AG10803 (cell line): ENCODE results near the gene PDGFRB.

ENCODE experiments used
- DNase-seq: peaks from one replicate; pipeline ENCODE4 v3.0.0; 2010; ENCODE audit warnings: low read depth
- H3K4me3 ChIP-seq: 2 replicates; pipeline ENCODE4 v1.5.1; 2011; ENCODE audit warnings: mild to moderate bottlenecking, low read length, control low read depth
- TF ChIP-seq, protein P1 (sequence below): conservative IDR thresholded peaks from 2 replicates; pipeline ENCODE4 v1.5.1; 2011; ENCODE audit warnings: mild to moderate bottlenecking, low read length, control low read depth, inconsistent platforms

The PDGFRB gene

DNA sequence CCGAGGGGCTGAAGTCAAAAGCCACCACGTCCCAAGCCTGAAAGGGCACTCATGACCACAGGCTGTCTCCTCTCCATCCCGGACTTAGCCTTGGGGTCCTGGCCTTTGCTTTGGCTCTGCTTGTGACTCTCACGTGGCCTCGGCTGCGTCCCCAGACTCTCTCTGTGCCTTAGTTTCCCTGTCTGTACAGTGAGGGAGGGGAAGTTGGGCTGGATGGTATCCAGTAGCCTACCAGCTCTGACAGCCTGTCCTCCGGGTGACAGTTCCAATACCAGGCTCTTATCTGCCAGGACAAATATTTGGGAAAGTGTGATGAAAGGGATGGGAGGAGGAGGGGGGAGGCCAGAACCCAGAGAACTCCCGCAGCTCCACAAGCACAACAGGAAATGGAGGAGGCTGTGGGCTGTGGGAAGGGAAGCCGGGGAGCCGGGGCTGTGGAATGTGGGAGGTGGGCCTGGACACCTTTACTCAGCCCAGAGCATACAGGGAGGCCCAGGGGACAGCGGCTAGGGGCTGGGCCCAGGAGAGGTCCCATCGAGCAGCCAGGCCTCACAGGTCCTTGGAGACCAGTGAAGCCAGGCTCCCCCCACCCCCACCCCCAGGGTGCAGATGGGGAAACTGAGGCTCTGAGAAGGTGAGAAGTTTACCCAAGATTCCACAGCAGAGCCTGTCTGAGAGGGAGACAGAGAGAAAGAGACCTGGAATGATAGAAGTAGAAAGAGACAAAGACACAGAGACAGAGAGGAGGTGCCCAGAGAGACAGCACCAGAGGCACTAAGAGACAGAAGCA, 18.3 kb downstream of the PDGFRB start:
- no peak for DNase-seq
- no peak overlapping the region for H3K4me3 ChIP-seq
- TF ChIP-seq, protein P1, sequence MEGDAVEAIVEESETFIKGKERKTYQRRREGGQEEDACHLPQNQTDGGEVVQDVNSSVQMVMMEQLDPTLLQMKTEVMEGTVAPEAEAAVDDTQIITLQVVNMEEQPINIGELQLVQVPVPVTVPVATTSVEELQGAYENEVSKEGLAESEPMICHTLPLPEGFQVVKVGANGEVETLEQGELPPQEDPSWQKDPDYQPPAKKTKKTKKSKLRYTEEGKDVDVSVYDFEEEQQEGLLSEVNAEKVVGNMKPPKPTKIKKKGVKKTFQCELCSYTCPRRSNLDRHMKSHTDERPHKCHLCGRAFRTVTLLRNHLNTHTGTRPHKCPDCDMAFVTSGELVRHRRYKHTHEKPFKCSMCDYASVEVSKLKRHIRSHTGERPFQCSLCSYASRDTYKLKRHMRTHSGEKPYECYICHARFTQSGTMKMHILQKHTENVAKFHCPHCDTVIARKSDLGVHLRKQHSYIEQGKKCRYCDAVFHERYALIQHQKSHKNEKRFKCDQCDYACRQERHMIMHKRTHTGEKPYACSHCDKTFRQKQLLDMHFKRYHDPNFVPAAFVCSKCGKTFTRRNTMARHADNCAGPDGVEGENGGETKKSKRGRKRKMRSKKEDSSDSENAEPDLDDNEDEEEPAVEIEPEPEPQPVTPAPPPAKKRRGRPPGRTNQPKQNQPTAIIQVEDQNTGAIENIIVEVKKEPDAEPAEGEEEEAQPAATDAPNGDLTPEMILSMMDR, result no peak

DNA sequence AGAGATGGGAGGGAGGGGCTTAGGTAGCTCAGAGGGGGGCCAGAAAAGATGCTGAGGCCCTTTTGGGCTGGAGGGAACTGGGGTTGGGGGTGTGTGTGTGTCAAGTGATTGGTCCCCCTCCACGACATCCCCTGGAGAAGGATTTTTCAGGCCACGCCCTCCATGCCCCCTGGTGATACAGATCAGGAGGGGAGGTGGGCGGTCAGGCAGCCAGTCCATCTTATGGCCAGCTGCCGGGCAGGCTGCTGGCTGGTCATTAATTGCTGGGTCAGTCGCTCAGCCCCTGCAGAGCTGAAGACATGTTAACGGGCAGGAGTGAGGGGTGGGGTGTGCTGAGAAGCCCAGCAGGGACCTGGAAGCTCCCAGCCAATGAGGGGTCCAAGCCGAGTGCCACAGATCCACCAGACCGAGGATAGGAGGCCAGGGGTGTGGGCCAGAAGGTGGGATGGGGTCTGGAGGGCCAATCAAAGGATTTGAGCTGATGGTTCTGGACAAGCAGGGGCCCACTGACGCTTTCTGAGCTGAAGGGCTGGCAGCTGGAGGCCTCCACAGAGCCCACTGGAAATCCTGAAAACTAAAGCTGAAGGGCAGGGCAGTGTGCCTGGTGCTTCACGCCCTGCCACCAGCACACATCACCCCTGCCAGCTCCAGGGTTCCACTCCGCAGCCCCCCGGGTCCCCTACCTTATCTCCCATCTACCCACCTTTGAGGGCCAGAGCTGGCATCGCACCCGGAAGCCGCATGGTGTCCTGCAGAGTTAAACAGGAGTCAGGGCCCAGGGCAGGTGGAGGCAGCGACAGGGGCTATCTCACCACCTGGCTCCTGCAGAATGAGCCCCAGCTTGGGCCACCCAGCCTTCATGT, 19.1 kb downstream of the PDGFRB start:
- TF ChIP-seq, protein P1, result no peak
- DNase-seq, result no peak

DNA sequence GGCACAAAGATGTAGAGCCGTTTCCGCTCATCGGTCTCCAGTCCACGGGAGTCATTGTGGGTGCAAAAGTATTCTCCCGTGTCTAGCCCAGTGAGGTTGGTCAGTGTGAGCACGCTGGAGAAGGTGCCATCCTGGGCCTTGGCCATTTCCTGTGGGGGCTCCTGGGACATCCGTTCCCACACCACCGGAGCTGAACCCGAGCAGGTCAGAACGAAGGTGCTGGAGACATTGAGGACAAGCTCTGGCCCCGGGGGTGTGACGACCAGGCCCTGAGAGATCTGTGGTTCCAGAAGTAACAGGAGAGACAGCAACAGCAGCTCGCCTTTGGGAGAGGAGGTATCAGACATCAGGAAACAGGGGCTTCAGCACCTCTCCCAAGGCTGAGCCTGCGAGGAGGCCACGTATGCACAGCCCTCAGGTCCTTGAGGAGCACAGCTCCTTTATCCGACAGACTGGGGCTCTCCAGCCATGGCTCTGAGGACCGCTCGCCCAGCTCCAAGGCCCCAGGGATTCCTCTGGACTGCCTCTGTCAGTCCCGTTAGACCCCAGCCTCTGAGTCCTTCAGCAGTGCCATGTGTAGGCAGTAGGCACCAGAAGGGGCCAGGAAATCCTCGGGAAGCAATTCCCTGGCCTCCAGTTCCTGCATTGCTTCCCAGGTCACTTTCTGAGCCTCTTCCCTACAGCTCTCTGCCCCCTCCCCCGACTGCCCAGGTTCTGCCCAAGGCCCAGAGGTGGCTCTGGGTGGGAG, 19.9 kb downstream of the PDGFRB start:
- H3K4me3 ChIP-seq, result no peak overlapping the region
- no peak for DNase-seq
- TF ChIP-seq, protein P1, result no peak

More for the DNA sequence above, 19.1 kb downstream of the PDGFRB start:
- no peak overlapping the region for H3K4me3 ChIP-seq

DNA sequence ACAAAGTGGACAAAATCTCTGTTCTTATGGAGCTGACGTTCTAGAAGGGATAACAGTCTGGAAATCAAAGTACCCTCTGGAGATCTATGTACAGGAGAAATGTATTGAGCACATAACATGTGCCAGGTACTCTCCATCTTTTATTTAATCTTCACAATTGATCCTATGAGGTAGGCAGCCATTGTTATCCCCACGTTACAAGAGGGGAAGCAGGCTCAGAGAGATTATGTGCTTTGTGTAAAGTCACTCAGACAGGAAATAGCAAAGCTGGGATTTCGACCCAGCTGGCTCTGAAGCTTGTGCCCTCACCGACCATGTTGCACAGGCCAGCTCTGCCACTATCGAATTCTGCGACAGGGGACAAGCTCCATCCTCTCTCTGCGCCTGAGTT, 21.5 kb downstream of the PDGFRB start:
- no peak overlapping the region for H3K4me3 ChIP-seq
- no peak for DNase-seq
- TF ChIP-seq, protein P1, result no peak

DNA sequence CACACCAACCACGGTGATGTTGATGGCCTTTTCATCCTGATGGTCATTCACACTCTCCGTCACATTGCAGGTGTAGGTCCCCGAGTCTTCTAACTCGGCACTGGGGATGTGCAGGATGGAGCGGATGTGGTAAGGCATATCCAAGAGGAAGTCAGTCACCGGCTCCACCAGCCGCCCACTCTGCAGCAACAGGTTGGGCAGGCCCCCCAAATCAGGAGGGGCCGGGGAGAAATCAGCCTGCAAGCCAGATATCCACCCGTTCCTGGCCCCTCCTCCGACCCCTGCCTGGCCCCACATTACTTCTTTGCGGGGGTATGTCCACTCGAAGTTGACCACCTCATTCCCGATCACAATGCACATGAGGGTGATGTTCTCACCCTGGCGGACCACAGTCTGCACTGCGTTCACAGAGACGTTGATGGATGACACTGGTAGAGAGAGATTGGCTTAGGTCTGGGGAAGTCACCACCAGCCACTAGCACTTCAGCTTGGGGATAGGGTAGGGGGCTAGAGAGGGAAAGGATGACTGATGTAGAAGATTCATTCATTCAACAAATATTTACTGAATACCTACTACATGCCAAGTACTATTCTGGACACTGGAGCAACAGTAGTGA, 22.0 kb downstream of the PDGFRB start:
- TF ChIP-seq, protein P1, result no peak
- DNase-seq, result no peak

DNA sequence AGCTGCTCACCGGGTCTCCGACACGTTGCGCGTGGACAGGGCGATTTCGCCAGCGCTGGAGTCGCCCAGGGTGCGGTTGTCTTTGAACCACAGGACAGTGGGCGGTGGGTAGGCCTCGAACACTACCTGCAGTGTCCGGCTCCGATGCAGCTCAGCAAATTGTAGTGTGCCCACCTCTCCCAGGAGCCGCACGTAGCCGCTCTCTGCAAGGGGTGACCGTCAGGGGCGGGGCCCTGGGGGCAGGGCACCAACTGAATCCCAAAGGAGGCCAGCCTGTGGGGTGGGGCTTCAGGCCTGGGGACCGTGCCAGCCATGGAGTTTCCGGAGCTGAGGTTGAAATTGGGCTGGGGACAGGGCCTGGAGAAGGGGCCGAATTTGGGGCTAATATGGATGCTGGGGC, 22.9 kb downstream of the PDGFRB start:
- DNase-seq, result no peak
- no peak overlapping the region for H3K4me3 ChIP-seq

More for the DNA sequence above, 22.0 kb downstream of the PDGFRB start:
- no peak overlapping the region for H3K4me3 ChIP-seq

More for the DNA sequence above, 22.9 kb downstream of the PDGFRB start:
- TF ChIP-seq, protein P1, result no peak
